Keratinocyte (primary cell): ENCODE results near the gene PUM1. TPM values are rescaled to one million over a fixed set of nuclear protein-coding genes. Genes with fewer than 3 reads are reported as not detected.
"Not testable (repeated sequence)": the region's sequence is repeated elsewhere in the genome, so short reads cannot be mapped to it uniquely, and the experiment has no call there.

Experiments
- DNase-seq: peaks from one replicate; pipeline ENCODE4 v3.0.0-alpha.2; 2011; ENCODE audit warnings: low read depth, missing footprints, low spot score
- FAIRE-seq: peaks from 2 replicates; lab custom pipeline; 2011; peaks lifted over from hg19 to GRCh38; lab: Jason Lieb, UNC
- H2AFZ ChIP-seq: 2 replicates; pipeline ENCODE4 v1.6.0; 2012; ENCODE audit warnings: low read length, control low read depth, inconsistent platforms; ENCODE audit not compliant: control insufficient read depth
- H3K27ac ChIP-seq: 2 replicates; pipeline ENCODE4 v1.5.1; 2011; ENCODE audit warnings: low read length; ENCODE audit not compliant: control insufficient read depth, insufficient read depth
- H3K27me3 ChIP-seq: 3 replicates; pipeline ENCODE4 v1.6.0; 2011; ENCODE audit warnings: low read length; ENCODE audit not compliant: control insufficient read depth, insufficient read depth; ENCODE audit errors: extremely low read depth
- H3K36me3 ChIP-seq, 2 experiments: 2 replicates in 1 of 2; 3 replicates in 1 of 2; pipeline ENCODE4 v1.5.1; 2011; ENCODE audit warnings: low read length in 2 of 2, mild to moderate bottlenecking in 1 of 2; ENCODE audit not compliant: control insufficient read depth in 2 of 2, insufficient read depth in 2 of 2; ENCODE audit errors: extremely low read depth in 1 of 2
- H3K4me1 ChIP-seq: 3 replicates; pipeline ENCODE4 v1.5.1; 2011; ENCODE audit warnings: low read length; ENCODE audit not compliant: control insufficient read depth, insufficient read depth; ENCODE audit errors: extremely low read depth
- H3K4me2 ChIP-seq: 3 replicates; pipeline ENCODE4 v1.6.0; 2011; ENCODE audit warnings: low read depth, low read length; ENCODE audit not compliant: control insufficient read depth, insufficient read depth; ENCODE audit errors: extremely low read depth
- H3K4me3 ChIP-seq, 3 experiments: fragments of 200-600 bp in 1 of 3; sonication (generic) in 1 of 3; 2 replicates in 2 of 3; 3 replicates in 1 of 3; pipeline ENCODE4 v1.5.1; 2011 to 2016; ENCODE audit warnings: low read length in 3 of 3, mild to moderate bottlenecking in 3 of 3, control low read depth in 2 of 3, inconsistent platforms in 1 of 3, low read depth in 1 of 3, mixed read lengths in 1 of 3, mixed run types in 1 of 3, moderate library complexity in 1 of 3; ENCODE audit not compliant: control insufficient read depth in 2 of 3, insufficient read depth in 2 of 3; ENCODE audit errors: extremely low read depth in 1 of 3
- H3K79me2 ChIP-seq: 2 replicates; pipeline ENCODE4 v1.6.0; 2012; ENCODE audit warnings: low read length; ENCODE audit not compliant: control insufficient read depth, insufficient read depth
- H3K9ac ChIP-seq: 3 replicates; pipeline ENCODE4 v1.6.0; 2011; ENCODE audit warnings: low read length; ENCODE audit not compliant: control insufficient read depth, insufficient read depth; ENCODE audit errors: extremely low read depth
- H3K9me1 ChIP-seq: 3 replicates; pipeline ENCODE4 v1.6.0; 2011; ENCODE audit warnings: low read length; ENCODE audit not compliant: control insufficient read depth, insufficient read depth; ENCODE audit errors: extremely low read depth
- H3K9me3 ChIP-seq: 2 replicates; pipeline ENCODE4 v1.5.1; 2012; ENCODE audit warnings: low read depth, low read length; ENCODE audit not compliant: control insufficient read depth
- H4K20me1 ChIP-seq: 3 replicates; pipeline ENCODE4 v1.6.0; 2011; ENCODE audit warnings: low read length; ENCODE audit not compliant: control insufficient read depth, insufficient read depth; ENCODE audit errors: extremely low read depth
- EZH2 ChIP-seq: IDR thresholded peaks from one replicate; pipeline ENCODE4 v1.6.1; 2012; ENCODE audit warnings: inconsistent platforms, mild to moderate bottlenecking, low read length, moderate library complexity
- dilution Hi-C: fragments of 300-500 bp; cut with MboI; formaldehyde crosslinking; loops from one replicate; pipeline ENCODE4 v1.7.0; 2020; ENCODE audit warnings: low sequenced_read_pairs; ENCODE audit not compliant: extremely low pct_ligation_motif_present
- polyA plus RNA-seq, 5 experiments: library from polyadenylated mRNA; depleted of rRNA in 3 of 5; stranded (reverse) in 3 of 5; stranded (forward) in 1 of 5; unstranded in 1 of 5; fragments of >200 nt; gene quantifications; 1 replicate in 1 of 5; 2 replicates in 3 of 5; 3 replicates in 1 of 5; pipeline versions ENCODE4 v1.2.1 to v1.2.3, GENCODE V29; 2011 to 2012; ENCODE audit warnings: missing spikeins in 2 of 5, low read depth in 1 of 5, low replicate concordance in 1 of 5
- TF ChIP-seq, protein P1 (sequence below), 3 experiments: IDR thresholded peaks in 1 of 3; conservative IDR thresholded peaks in 1 of 3; optimal IDR thresholded peaks in 1 of 3; 2 replicates in 2 of 3; 3 replicates in 1 of 3; pipeline versions ENCODE3 to v1.5.1; 2011; ENCODE audit warnings: low read length in 3 of 3, mild to moderate bottlenecking in 3 of 3, moderate library complexity in 2 of 3, control low read depth in 1 of 3, inconsistent platforms in 1 of 3; ENCODE audit not compliant: insufficient read depth in 2 of 3; ENCODE audit errors: extremely low read depth in 1 of 3

Gene PUM1
- polyA plus RNA-seq, 1 donor (not counting 4 experiments of a cell fraction or from before 2014, with no cell fraction given): 68.6 TPM

DNA sequence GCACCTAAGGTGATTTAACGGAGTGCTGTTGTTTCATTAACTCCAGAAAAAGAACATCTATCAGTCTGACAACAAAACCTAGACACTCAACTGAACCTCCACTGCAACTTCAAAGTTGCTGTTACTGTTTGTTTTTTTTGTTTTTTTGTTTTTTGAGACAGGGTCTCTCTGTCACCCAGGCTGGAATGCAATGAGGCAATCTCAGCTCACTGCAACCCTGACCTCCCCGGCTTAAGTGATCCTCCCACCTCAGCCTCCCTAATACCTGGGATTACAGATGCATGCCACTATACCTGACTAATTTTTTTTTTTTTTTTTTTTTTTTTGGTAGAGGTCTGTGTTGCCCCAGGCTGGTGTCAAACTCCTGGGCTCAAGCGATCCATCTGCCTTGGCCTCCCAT is 90.3 kb downstream of the PUM1 start:
- H4K20me1 ChIP-seq: peaks cover 14% of the 10 kb centered on the region
- no peak overlapping the region for H3K4me2 ChIP-seq
- H3K9me3 ChIP-seq: no peaks in the 10 kb centered on the region
- no peak overlapping the region for H3K4me3 ChIP-seq
- no peaks in the 10 kb centered on the region for H3K27me3 ChIP-seq
- peaks cover 18 to 33% of the 10 kb centered on the region in 2 experiments for H3K36me3 ChIP-seq
- no peak overlapping the region for H2AFZ ChIP-seq
- TF ChIP-seq EZH2: no peak
- TF ChIP-seq, protein P1, sequence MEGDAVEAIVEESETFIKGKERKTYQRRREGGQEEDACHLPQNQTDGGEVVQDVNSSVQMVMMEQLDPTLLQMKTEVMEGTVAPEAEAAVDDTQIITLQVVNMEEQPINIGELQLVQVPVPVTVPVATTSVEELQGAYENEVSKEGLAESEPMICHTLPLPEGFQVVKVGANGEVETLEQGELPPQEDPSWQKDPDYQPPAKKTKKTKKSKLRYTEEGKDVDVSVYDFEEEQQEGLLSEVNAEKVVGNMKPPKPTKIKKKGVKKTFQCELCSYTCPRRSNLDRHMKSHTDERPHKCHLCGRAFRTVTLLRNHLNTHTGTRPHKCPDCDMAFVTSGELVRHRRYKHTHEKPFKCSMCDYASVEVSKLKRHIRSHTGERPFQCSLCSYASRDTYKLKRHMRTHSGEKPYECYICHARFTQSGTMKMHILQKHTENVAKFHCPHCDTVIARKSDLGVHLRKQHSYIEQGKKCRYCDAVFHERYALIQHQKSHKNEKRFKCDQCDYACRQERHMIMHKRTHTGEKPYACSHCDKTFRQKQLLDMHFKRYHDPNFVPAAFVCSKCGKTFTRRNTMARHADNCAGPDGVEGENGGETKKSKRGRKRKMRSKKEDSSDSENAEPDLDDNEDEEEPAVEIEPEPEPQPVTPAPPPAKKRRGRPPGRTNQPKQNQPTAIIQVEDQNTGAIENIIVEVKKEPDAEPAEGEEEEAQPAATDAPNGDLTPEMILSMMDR (optimal IDR thresholded peaks at IDR 0.05 in 1 of 3, IDR thresholded peaks at IDR 0.05 in 1 of 3, conservative IDR thresholded peaks at IDR 0.05 in 1 of 3; ENCODE audit: extremely low read depth in 1 of 3, insufficient read depth in 2 of 3, low read length in 3 of 3): no peak
- peaks cover 6% of the 10 kb centered on the region for H3K4me1 ChIP-seq
- no peaks in the 10 kb centered on the region for H3K9me1 ChIP-seq
- no peak overlapping the region for H3K9ac ChIP-seq
- dilution Hi-C loops: no loop called here
- FAIRE-seq (no peak), DNase-seq (no peak)
- H3K79me2 ChIP-seq: peaks cover 63% of the 10 kb centered on the region
- H3K27ac ChIP-seq: no peak overlapping the region

DNA sequence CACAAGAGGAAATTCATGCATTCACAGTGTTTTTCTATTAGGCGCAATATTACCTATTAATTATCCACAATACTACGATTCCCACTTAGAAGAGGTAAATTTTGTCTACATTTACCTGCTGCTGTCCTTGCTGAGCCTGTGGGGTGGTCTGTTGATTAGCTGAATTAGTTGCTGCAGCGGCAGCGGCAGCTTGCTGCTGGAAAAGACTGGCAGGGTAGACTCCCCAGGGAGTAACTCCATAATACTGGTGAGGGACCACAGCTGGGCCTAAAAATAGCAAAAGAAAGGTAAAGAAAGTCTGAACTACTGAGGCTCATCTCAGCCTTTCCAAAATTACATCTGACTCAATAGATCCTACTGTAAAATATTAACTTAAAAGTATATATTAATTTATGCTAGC is 91.0 kb downstream of the PUM1 start:
- Histone ChIP-seq H3K27me3 (no peaks in the 10 kb centered on the region), H3K36me3 (peaks cover 18 to 27% of the 10 kb centered on the region in 2 experiments), H3K9me3 (no peaks in the 10 kb centered on the region), H3K4me1 (peaks cover 6% of the 10 kb centered on the region), H3K9me1 (no peaks in the 10 kb centered on the region), H3K4me2 (no peak overlapping the region), H3K27ac (no peak overlapping the region), H3K4me3 (no peak overlapping the region), H3K9ac (no peak overlapping the region), H3K79me2 (peaks cover 65% of the 10 kb centered on the region), H2AFZ (no peak overlapping the region), H4K20me1 (peaks cover 17% of the 10 kb centered on the region)
- dilution Hi-C loops: no loop called here
- no peak for TF ChIP-seq EZH2
- TF ChIP-seq, protein P1 (optimal IDR thresholded peaks at IDR 0.05 in 1 of 3, IDR thresholded peaks at IDR 0.05 in 1 of 3, conservative IDR thresholded peaks at IDR 0.05 in 1 of 3; ENCODE audit: extremely low read depth in 1 of 3, insufficient read depth in 2 of 3, low read length in 3 of 3): no peak
- no peak for DNase-seq
- no peak for FAIRE-seq

DNA sequence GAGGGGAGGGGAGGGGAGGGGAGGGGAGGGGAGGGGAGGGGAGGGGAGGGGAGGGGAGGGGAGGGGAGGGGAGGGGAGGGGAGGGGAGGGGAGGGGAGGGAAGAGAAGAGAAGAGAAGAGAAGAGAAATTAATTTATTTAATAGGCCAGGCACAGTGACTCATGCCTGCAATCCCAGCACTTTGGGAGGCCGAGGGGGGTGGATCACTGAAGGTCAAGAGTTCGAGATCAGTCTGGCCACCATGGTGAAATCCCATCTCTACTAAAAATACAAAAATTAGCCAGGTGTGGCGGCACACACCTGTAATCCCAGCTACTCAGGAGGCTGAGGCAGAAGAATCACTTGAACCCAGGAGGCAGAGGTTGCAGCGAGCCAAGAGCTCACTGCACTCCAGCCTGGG is 93.2 kb downstream of the PUM1 start:
- FAIRE-seq, H2AFZ ChIP-seq, H3K27me3 ChIP-seq, H3K9ac ChIP-seq, dilution Hi-C loops, H3K9me1 ChIP-seq, H3K9me3 ChIP-seq, DNase-seq, H3K4me3 ChIP-seq, H3K4me2 ChIP-seq, H3K27ac ChIP-seq: not testable (repeated sequence)
- peaks cover 57% of the 10 kb centered on the region for H3K79me2 ChIP-seq
- peaks cover 23% of the 10 kb centered on the region for H4K20me1 ChIP-seq
- peaks cover 15% of the 10 kb centered on the region for H3K4me1 ChIP-seq
- H3K36me3 ChIP-seq: peaks cover 14 to 22% of the 10 kb centered on the region in 2 experiments
